Measurements from ENCODE around the gene SPARC. TPM values are rescaled to one million over a fixed set of nuclear protein-coding genes. Genes with fewer than 3 reads are reported as not detected.
A peak's percentile ranks its signal among the peaks of the same experiment; 100 is the strongest.
"Not testable (repeated sequence)": the region's sequence is repeated elsewhere in the genome, so short reads cannot be mapped to it uniquely, and the experiment has no call there.

Gene SPARC
- total and polyA plus RNA-seq, 5 donors: 301 to 896 (median 492) TPM

GRCh38 chr5:151689591-151689990 lies 2.9 kb upstream of the SPARC start:
- intact Hi-C loops (cut with DNase I); ATAC-seq; H3K27me3 ChIP-seq (ENCODE audit: control insufficient read depth, insufficient read depth); H3K9me3 ChIP-seq (ENCODE audit: control insufficient read depth, low read length); DNase-seq; H3K4me1 ChIP-seq (ENCODE audit: control insufficient read depth, insufficient read depth, low read length); H3K4me3 ChIP-seq (ENCODE audit: low read length); H3K27ac ChIP-seq (ENCODE audit: low read length): not testable (repeated sequence)
- WGBS: 92% methylated on average over 8 of the region's 8 CpGs

- intact Hi-C loops (cut with DNase I): no loop called here
Observed at GRCh38 chr5:151688436-151688835, 1.7 kb upstream of the SPARC start.

GRCh38 chr5:151685749-151686673 lies 704 bp downstream of the SPARC start:
- intact Hi-C loops (cut with DNase I): no loop called here
- Histone ChIP-seq H3K9me3 (ENCODE audit: control insufficient read depth, low read length) (no peaks in the 10 kb centered on the region), H3K4me1 (ENCODE audit: control insufficient read depth, insufficient read depth, low read length) (peaks cover 7% of the 10 kb centered on the region), H3K27me3 (ENCODE audit: control insufficient read depth, insufficient read depth) (no peaks in the 10 kb centered on the region), H3K27ac (ENCODE audit: low read length) (peak overlapping the region; percentile 95), H3K4me3 (ENCODE audit: low read length) (peak overlapping the region; percentile 78)
- DNase-seq (no peak), ATAC-seq (no peak)
- WGBS: 22% methylated on average over 10 of the region's 10 CpGs

More at GRCh38 chr5:151688436-151688835, 1.7 kb upstream of the SPARC start:
- 96% methylated on average over 3 of the region's 3 CpGs for WGBS
- Histone ChIP-seq H3K27ac (ENCODE audit: low read length) (peak overlapping the region; percentile 2), H3K4me1 (ENCODE audit: control insufficient read depth, insufficient read depth, low read length) (peaks cover 2% of the 10 kb centered on the region), H3K4me3 (ENCODE audit: low read length) (no peak overlapping the region), H3K27me3 (ENCODE audit: control insufficient read depth, insufficient read depth) (no peaks in the 10 kb centered on the region), H3K9me3 (ENCODE audit: control insufficient read depth, low read length) (no peaks in the 10 kb centered on the region)
- ATAC-seq (no peak), DNase-seq (no peak)

GRCh38 chr5:151684690-151685361 lies 1.9 kb downstream of the SPARC start:
- 28% methylated on average over 8 of the region's 8 CpGs for WGBS
- peaks cover 11% of the 10 kb centered on the region for H3K4me1 ChIP-seq (ENCODE audit: control insufficient read depth, insufficient read depth, low read length)

GRCh38 chr5:151683986-151684588 lies 2.6 kb downstream of the SPARC start:
- peaks cover 16% of the 10 kb centered on the region for H3K4me1 ChIP-seq (ENCODE audit: control insufficient read depth, insufficient read depth, low read length)
- 48% methylated on average over 2 of the region's 2 CpGs for WGBS

More at GRCh38 chr5:151684690-151685361, 1.9 kb downstream of the SPARC start:
- H3K27ac ChIP-seq (ENCODE audit: low read length): peak overlapping the region; percentile 95
- H3K4me3 ChIP-seq (ENCODE audit: low read length): peak overlapping the region; percentile 78
- intact Hi-C loops (cut with DNase I): no loop called here
- no peaks in the 10 kb centered on the region for H3K27me3 ChIP-seq (ENCODE audit: control insufficient read depth, insufficient read depth)
- peak in 1 of 3 donors; percentile 42 for DNase-seq
- ATAC-seq: peak; percentile 59 to 70
- H3K9me3 ChIP-seq (ENCODE audit: control insufficient read depth, low read length): no peaks in the 10 kb centered on the region

GRCh38 chr5:151683444-151683843 lies 3.3 kb downstream of the SPARC start:
- ATAC-seq (no peak), DNase-seq (no peak)
- Histone ChIP-seq H3K27ac (ENCODE audit: low read length) (peak overlapping the region; percentile 18), H3K4me1 (ENCODE audit: control insufficient read depth, insufficient read depth, low read length) (peaks cover 17% of the 10 kb centered on the region), H3K9me3 (ENCODE audit: control insufficient read depth, low read length) (no peaks in the 10 kb centered on the region), H3K4me3 (ENCODE audit: low read length) (peak overlapping the region; percentile 78), H3K27me3 (ENCODE audit: control insufficient read depth, insufficient read depth) (no peaks in the 10 kb centered on the region)
- WGBS: 49% methylated on average over 5 of the region's 5 CpGs
- intact Hi-C loops (cut with DNase I): no loop called here

More at GRCh38 chr5:151683986-151684588, 2.6 kb downstream of the SPARC start:
- no peaks in the 10 kb centered on the region for H3K27me3 ChIP-seq (ENCODE audit: control insufficient read depth, insufficient read depth)
- DNase-seq: no peak
- H3K4me3 ChIP-seq (ENCODE audit: low read length): peak overlapping the region; percentile 78
- H3K9me3 ChIP-seq (ENCODE audit: control insufficient read depth, low read length): no peaks in the 10 kb centered on the region
- H3K27ac ChIP-seq (ENCODE audit: low read length): peak overlapping the region; percentile 61
- ATAC-seq: no peak
- intact Hi-C loops (cut with DNase I): no loop called here

GRCh38 chr5:151682751-151683331 lies 3.9 kb downstream of the SPARC start:
- ATAC-seq (no peak), DNase-seq (peak in 2 of 3 donors; percentile 42 to 76)
- H3K27me3 ChIP-seq (ENCODE audit: control insufficient read depth, insufficient read depth): no peaks in the 10 kb centered on the region
- peak overlapping the region; percentile 76 for H3K27ac ChIP-seq (ENCODE audit: low read length)
- intact Hi-C loops (cut with DNase I): no loop called here
- H3K9me3 ChIP-seq (ENCODE audit: control insufficient read depth, low read length): no peaks in the 10 kb centered on the region
- H3K4me1 ChIP-seq (ENCODE audit: control insufficient read depth, insufficient read depth, low read length): peaks cover 22% of the 10 kb centered on the region
- WGBS: 25% methylated on average over 5 of the region's 5 CpGs
- H3K4me3 ChIP-seq (ENCODE audit: low read length): peak overlapping the region; percentile 16

- 46% methylated on average over 6 of the region's 6 CpGs for WGBS
- intact Hi-C loops (cut with DNase I): no loop called here
- DNase-seq: no peak
Observed at GRCh38 chr5:151682240-151682639, 4.5 kb downstream of the SPARC start.

GRCh38 chr5:151680944-151681427 lies 5.7 kb downstream of the SPARC start:
- intact Hi-C loops (cut with DNase I): no loop called here
- no peaks in the 10 kb centered on the region for H3K27me3 ChIP-seq (ENCODE audit: control insufficient read depth, insufficient read depth)
- H3K4me3 ChIP-seq (ENCODE audit: low read length): no peak overlapping the region
- peak overlapping the region; percentile 90 for H3K27ac ChIP-seq (ENCODE audit: low read length)
- no peaks in the 10 kb centered on the region for H3K9me3 ChIP-seq (ENCODE audit: control insufficient read depth, low read length)
- WGBS: 38% methylated on average over 5 of the region's 5 CpGs
- peak in 1 of 3 donors; percentile 72 for DNase-seq
- peaks cover 29% of the 10 kb centered on the region for H3K4me1 ChIP-seq (ENCODE audit: control insufficient read depth, insufficient read depth, low read length)
- peak in 1 of 2 donors; percentile 14 for ATAC-seq

More at GRCh38 chr5:151682240-151682639, 4.5 kb downstream of the SPARC start:
- Histone ChIP-seq H3K9me3 (ENCODE audit: control insufficient read depth, low read length) (no peaks in the 10 kb centered on the region), H3K27ac (ENCODE audit: low read length) (peak overlapping the region; percentile 76), H3K4me1 (ENCODE audit: control insufficient read depth, insufficient read depth, low read length) (peaks cover 26% of the 10 kb centered on the region), H3K4me3 (ENCODE audit: low read length) (peak overlapping the region; percentile 16), H3K27me3 (ENCODE audit: control insufficient read depth, insufficient read depth) (no peaks in the 10 kb centered on the region)
- no peak for ATAC-seq

GRCh38 chr5:151680156-151680505 lies 6.6 kb downstream of the SPARC start:
- intact Hi-C loops (cut with DNase I); H3K27me3 ChIP-seq (ENCODE audit: control insufficient read depth, insufficient read depth); ATAC-seq; DNase-seq; H3K4me3 ChIP-seq (ENCODE audit: low read length); H3K9me3 ChIP-seq (ENCODE audit: control insufficient read depth, low read length): not testable (repeated sequence)
- H3K27ac ChIP-seq (ENCODE audit: low read length): peak overlapping the region; percentile 67
- WGBS: 72% methylated on average over 7 of the region's 7 CpGs
- peaks cover 32% of the 10 kb centered on the region for H3K4me1 ChIP-seq (ENCODE audit: control insufficient read depth, insufficient read depth, low read length)

All from right cardiac atrium (tissue), 5 donors.